ENCODE results near the gene METTL26. TPM values are rescaled to one million over a fixed set of nuclear protein-coding genes. Genes with fewer than 3 reads are reported as not detected.

The METTL26 gene
- total RNA-seq, 4 donors from 2014 or later = 75.7 to 155 (median 111) TPM

DNA sequence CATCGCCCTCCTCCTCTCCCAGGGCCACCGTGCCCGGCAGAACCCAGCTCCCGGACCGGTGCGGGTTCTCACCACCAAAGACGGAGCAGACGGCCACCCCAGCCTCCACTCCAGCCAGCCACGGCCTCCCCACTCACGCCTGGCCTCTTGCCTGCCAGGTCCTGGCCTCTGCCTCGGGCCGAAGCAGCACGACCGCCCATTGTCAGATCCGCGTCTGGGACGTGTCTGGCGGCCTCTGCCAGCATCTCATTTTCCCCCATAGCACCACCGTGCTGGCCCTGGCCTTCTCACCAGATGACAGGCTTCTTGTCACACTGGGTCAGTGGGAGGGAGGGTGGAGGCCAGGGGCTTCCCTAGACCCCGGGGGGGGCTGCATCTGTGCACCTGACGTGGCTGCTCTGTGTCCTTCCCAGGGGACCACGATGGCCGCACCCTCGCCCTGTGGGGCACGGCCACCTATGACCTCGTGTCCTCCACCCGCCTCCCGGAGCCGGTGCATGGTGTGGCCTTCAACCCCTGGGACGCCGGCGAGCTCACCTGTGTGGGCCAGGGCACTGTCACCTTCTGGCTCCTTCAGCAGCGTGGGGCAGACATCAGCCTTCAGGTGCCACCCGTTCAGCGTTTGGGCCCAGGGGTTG is 25.2 kb upstream of the METTL26 start:
- no peak for ATAC-seq (ENCODE audit: low FRiP score)
- TF ChIP-seq, protein P1, sequence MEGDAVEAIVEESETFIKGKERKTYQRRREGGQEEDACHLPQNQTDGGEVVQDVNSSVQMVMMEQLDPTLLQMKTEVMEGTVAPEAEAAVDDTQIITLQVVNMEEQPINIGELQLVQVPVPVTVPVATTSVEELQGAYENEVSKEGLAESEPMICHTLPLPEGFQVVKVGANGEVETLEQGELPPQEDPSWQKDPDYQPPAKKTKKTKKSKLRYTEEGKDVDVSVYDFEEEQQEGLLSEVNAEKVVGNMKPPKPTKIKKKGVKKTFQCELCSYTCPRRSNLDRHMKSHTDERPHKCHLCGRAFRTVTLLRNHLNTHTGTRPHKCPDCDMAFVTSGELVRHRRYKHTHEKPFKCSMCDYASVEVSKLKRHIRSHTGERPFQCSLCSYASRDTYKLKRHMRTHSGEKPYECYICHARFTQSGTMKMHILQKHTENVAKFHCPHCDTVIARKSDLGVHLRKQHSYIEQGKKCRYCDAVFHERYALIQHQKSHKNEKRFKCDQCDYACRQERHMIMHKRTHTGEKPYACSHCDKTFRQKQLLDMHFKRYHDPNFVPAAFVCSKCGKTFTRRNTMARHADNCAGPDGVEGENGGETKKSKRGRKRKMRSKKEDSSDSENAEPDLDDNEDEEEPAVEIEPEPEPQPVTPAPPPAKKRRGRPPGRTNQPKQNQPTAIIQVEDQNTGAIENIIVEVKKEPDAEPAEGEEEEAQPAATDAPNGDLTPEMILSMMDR (IDR thresholded peaks at IDR 0.05) = no peak
- DNase-seq (ENCODE audit: low spot score) = no peak

DNA sequence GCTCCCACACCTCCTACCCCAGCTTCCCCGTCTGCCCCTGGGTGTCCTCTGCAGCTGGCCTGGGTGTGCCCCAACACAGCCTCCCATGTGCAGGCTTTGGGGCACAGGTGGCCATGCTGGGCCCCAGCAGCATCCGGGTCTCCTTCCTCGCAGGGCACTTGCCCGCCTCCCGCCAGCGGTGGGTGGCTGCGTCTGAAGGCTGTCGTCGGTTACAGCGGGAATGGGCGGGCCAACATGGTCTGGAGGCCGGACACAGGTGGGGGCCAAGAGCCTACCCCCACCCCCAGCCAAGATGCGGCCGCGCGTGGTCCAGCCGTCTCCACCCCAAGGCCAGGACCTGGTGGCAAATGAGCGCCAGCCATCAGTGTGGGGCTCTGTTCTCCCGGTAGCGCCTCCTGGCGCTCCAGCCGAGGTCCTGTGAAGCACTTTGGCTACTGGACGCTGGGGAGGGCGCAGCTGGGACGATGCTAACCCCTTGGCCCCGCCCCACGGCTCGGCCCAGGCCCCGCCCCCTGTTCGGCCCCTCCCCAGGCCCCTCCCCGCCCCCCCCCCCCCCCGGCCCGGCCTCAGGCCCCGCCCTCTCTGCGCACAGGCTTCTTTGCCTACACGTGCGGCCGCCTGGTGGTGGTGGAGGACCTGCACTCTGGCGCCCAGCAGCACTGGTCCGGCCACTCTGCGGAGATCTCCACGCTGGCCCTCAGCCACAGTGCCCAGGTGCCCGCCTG is 24.5 kb upstream of the METTL26 start:
- DNase-seq (ENCODE audit: low spot score) (peak; percentile 55), ATAC-seq (ENCODE audit: low FRiP score) (peak; percentile 52)
- TF ChIP-seq, protein P1 (IDR thresholded peaks at IDR 0.05) = no peak

DNA sequence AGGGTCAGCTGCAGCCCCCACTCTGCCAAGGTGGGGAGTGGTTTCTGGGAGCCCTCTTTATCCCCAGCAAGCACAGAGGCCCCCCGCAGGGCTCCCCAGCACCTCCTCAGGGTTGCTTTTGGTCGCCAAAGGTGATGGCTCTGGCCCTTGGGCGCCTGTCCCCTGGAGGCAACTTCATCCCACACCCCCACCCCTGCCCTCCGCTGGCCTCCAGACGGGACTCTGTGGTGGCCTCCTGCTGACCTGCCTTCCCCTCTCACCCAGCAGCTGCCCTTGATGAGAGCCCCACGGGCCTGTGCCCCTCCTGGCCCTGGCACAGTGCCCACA is 24.0 kb upstream of the METTL26 start:
- TF ChIP-seq, protein P1 (IDR thresholded peaks at IDR 0.05) = no peak
- DNase-seq (ENCODE audit: low spot score) (no peak), ATAC-seq (ENCODE audit: low FRiP score) (no peak)

DNA sequence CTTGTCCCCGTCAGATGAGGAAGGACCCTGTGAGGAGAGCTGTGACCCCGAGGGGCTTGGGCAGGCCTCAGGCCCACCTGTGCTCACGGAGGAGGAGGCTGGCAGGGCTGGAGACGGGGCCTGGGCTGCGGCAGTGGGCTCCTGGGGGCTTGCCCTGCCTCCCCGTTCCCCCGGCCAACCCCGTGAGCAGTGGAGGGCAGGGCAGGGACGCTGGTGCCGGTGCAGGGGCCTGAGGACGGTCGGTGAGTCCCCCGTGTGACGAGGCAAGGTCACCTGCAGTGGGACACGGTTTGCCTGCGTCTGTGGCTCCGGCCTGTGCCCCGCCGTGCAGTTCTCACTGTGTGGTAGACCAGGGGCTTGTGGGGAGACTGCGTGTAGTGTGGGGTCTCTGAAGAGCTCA is 23.5 kb upstream of the METTL26 start:
- no peak for DNase-seq (ENCODE audit: low spot score)
- TF ChIP-seq, protein P1 (IDR thresholded peaks at IDR 0.05) = no peak
- no peak for ATAC-seq (ENCODE audit: low FRiP score)

DNA sequence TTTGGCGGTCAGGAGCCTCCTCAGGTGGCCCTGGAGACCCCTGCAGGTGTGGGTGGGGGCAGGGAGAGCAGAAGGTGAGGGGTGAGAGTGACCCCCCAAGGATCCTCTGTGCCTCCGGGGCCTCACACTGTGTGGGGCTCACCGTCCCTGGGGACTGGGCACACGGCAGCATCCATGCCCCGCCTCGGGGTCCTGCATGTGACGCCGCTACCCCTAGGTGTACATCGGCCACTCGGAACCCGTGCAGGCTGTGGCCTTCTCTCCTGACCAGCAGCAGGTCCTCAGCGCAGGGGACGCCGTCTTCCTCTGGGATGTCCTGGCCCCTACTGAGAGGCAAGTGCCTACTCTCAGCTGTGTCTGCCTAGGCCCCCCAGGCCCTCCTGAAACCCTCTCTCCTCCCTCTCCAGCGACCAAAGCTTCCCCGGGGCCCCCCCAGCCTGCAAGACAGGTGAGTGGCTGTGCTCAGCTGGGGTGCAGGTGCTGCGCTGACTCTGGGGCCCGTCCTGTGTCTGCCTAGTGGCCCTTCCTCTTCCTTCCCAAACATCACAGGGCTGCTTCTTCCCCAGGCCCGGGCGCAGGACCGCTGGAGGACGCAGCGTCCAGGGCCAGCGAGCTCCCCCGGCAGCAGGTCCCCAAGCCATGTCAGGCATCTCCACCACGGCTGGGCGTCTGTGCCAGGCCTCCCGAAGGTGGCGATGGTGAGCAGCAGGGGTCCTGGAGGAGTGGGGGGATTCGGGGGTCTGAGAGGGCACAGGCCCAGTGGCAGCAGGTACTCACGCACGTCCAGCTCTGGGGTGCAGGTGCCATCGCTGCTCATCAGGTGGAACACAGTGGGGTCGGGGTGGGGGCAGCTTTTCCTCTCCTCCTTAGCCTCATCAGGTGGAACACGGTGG is 22.8 kb upstream of the METTL26 start:
- DNase-seq (ENCODE audit: low spot score) (no peak), ATAC-seq (ENCODE audit: low FRiP score) (no peak)
- TF ChIP-seq, protein P1 (IDR thresholded peaks at IDR 0.05) = no peak

DNA sequence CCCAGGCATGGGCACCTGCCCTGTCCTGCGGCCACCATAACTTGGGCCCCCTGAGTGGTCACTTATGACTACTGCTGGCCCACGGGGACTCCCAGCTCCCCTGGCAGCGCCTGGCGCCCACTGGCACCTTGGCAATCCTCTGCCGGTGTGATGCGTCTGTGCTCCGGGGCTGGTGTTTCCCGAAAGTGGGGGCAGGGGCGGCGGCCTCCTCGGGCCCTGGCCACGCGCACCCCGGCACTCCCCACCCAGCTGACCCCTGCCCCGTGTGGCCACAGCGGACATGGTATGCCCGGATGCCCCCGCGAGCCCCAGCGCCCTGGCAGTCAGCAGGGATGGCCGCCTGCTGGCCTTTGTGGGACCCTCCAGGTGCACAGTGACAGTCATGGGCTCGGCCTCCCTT is 21.4 kb upstream of the METTL26 start:
- no peak for DNase-seq (ENCODE audit: low spot score)
- TF ChIP-seq, protein P1 (IDR thresholded peaks at IDR 0.05) = no peak
- no peak for ATAC-seq (ENCODE audit: low FRiP score)

Measured in omental fat pad (tissue), 4 donors.